Activated CD8-positive, alpha-beta T cell treated with anti-CD3 and anti-CD28 coated beads for 36 hours (primary cell): ENCODE data around the gene DZANK1. TPM values are rescaled to one million over a fixed set of nuclear protein-coding genes. Genes with fewer than 3 reads are reported as not detected.
"Not testable (repeated sequence)": the region's sequence is repeated elsewhere in the genome, so short reads cannot be mapped to it uniquely, and the experiment has no call there.

Experiments used
- ATAC-seq: fragments of 200-7000 bp; cut with Tn5 transposase; one replicate; pipeline ENCODE4 v1.10.0; 2021; ENCODE audit warnings: mild to moderate bottlenecking, moderate library complexity
- CTCF ChIA-PET: fragments of 350-600 bp; sonication (Branson Sonifier 250); formaldehyde crosslinking; loops from one replicate; lab custom pipeline; 2021; ENCODE audit warnings: antibody characterized with exemption; lab: Charles Lee
- POLR2A ChIA-PET: fragments of 350-600 bp; sonication (Branson Sonifier 250); formaldehyde crosslinking; loops from one replicate; lab custom pipeline; 2021; ENCODE audit warnings: antibody characterized with exemption; lab: Charles Lee
- DNase-seq: peaks from one replicate; pipeline ENCODE4 v3.0.0-alpha.2; 2020
- H3K27ac Mint-ChIP-seq: one replicate; pipeline ENCODE4 v1.8.0; 2021; ENCODE audit warnings: mild to moderate bottlenecking, mixed read lengths
- H3K27me3 Mint-ChIP-seq: one replicate; pipeline ENCODE4 v1.8.0; 2021; ENCODE audit warnings: mixed read lengths
- H3K36me3 Mint-ChIP-seq: one replicate; pipeline ENCODE4 v1.8.0; 2021; ENCODE audit warnings: low read depth, mixed read lengths
- H3K4me1 Mint-ChIP-seq: one replicate; pipeline ENCODE4 v1.8.0; 2021; ENCODE audit warnings: low read depth, mixed read lengths
- H3K4me3 Mint-ChIP-seq: one replicate; pipeline ENCODE4 v1.8.0; 2021; ENCODE audit warnings: mild to moderate bottlenecking, moderate library complexity, mixed read lengths
- H3K9me3 Mint-ChIP-seq: one replicate; pipeline ENCODE4 v1.8.0; 2021; ENCODE audit warnings: mixed read lengths
- intact Hi-C: fragments of 100-400 bp; cut with micrococcal nuclease; formaldehyde crosslinking; loops from one replicate; pipeline ENCODE4 v1.10.0; 2022
- total RNA-seq, 2 experiments: library from RNA; stranded (reverse); gene quantifications; one replicate each; pipeline ENCODE4 v1.2.3, GENCODE V29; 2021
- TF ChIP-seq, protein P1 (sequence below): fragments of 200-600 bp; IDR thresholded peaks from one replicate; pipeline ENCODE4 v1.8.0; 2022; ENCODE audit warnings: antibody characterized with exemption, mild to moderate bottlenecking

DZANK1 gene
- total RNA-seq, 2 experiments from 2014 or later, result 1.4 to 1.8 TPM

- no peak for ATAC-seq
- POLR2A ChIA-PET, result no interaction called here
Observed at GRCh38 chr20:18377896-18378481, 88.8 kb downstream of the DZANK1 start.

DNA sequence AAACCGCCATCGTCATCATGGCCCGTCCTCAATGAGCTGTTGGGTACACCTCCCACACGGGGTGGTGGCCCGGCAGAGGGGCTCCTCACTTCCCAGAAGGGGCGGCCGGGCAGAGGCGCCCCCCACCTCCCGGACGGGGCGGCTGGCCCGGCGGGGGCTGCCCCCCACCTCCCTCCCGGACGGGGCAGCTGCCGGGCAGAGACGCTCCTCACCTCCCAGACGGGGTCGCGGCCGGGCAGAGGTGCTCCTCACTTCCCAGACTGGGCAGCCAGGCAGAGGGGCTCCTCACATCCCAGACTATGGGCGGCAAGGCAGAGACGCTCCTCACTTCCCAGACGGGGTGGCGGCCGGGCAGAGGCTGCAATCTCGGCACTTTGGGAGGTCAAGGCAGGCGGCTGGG is 91.3 kb downstream of the DZANK1 start:
- H3K4me3 Mint-ChIP-seq, CTCF ChIA-PET: not testable (repeated sequence)

More at GRCh38 chr20:18377896-18378481, 88.8 kb downstream of the DZANK1 start:
- no peak overlapping the region for H3K4me3 Mint-ChIP-seq
- no peaks in the 10 kb centered on the region for H3K9me3 Mint-ChIP-seq
- intact Hi-C loops, result no loop called here
- no peaks in the 10 kb centered on the region for H3K36me3 Mint-ChIP-seq
- no peak for DNase-seq
- no peaks in the 10 kb centered on the region for H3K4me1 Mint-ChIP-seq
- TF ChIP-seq, protein P1, sequence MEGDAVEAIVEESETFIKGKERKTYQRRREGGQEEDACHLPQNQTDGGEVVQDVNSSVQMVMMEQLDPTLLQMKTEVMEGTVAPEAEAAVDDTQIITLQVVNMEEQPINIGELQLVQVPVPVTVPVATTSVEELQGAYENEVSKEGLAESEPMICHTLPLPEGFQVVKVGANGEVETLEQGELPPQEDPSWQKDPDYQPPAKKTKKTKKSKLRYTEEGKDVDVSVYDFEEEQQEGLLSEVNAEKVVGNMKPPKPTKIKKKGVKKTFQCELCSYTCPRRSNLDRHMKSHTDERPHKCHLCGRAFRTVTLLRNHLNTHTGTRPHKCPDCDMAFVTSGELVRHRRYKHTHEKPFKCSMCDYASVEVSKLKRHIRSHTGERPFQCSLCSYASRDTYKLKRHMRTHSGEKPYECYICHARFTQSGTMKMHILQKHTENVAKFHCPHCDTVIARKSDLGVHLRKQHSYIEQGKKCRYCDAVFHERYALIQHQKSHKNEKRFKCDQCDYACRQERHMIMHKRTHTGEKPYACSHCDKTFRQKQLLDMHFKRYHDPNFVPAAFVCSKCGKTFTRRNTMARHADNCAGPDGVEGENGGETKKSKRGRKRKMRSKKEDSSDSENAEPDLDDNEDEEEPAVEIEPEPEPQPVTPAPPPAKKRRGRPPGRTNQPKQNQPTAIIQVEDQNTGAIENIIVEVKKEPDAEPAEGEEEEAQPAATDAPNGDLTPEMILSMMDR, result no peak
- CTCF ChIA-PET, result no interaction called here
- H3K27me3 Mint-ChIP-seq, result no peaks in the 10 kb centered on the region
- H3K27ac Mint-ChIP-seq, result no peak overlapping the region

DNA sequence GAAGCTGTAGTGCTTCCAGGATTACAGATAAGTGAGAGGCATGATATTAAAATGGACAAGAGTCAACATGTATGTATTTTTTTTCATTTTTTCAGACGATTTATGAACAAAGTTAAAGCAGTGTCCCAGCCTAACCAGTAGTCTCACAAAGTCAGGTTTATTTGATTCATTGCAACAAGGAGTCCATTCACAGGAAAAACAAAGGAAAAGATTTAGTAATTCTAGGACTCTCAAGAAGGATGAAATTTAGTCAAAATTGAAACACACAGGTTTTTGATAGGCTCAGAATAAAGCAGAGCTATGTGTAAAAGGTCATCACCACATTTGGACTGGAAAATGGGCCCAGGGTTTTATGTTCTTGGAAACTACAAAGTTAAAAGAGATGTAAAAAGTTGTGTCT is 94.5 kb downstream of the DZANK1 start:
- no peaks in the 10 kb centered on the region for H3K36me3 Mint-ChIP-seq
- TF ChIP-seq, protein P1, result no peak
- H3K4me3 Mint-ChIP-seq, result no peak overlapping the region
- no peaks in the 10 kb centered on the region for H3K4me1 Mint-ChIP-seq
- ChIA-PET CTCF (interaction anchor here (1.1 kb wide), 1 partner anchor 16 kb away, joined by 4 read pairs; no protein-coding TSS in a partner anchor), POLR2A (no interaction called here)
- peaks cover 5% of the 10 kb centered on the region for H3K27me3 Mint-ChIP-seq
- intact Hi-C loops, result no loop called here
- H3K27ac Mint-ChIP-seq, result no peak overlapping the region
- DNase-seq (no peak), ATAC-seq (no peak)
- no peaks in the 10 kb centered on the region for H3K9me3 Mint-ChIP-seq

More for the DNA sequence above, 91.3 kb downstream of the DZANK1 start:
- intact Hi-C loops, H3K27ac Mint-ChIP-seq, DNase-seq, H3K27me3 Mint-ChIP-seq, ATAC-seq, H3K36me3 Mint-ChIP-seq, POLR2A ChIA-PET, H3K9me3 Mint-ChIP-seq, H3K4me1 Mint-ChIP-seq: not testable (repeated sequence)

DNA sequence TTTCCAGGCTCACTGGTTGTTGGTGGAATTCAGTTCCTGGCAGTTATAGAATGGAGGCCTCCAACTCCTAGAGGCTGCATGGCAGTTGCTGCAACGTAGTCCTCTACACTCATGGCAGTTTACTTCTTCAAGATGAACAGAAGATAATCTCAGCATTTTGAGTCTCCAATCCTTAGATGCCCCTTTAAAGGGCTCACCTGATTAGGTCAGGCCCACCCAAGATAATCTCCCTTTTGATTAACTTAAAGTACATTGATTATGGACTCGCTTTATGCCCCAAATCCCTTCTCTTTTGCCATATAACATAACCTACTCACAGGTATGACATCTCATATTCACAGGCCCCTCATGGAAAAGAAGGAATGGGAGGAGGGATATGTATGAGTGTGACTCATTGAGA is 102.1 kb downstream of the DZANK1 start:
- H3K36me3 Mint-ChIP-seq, result no peaks in the 10 kb centered on the region
- no peaks in the 10 kb centered on the region for H3K27me3 Mint-ChIP-seq
- H3K4me3 Mint-ChIP-seq, result no peak overlapping the region
- ATAC-seq, result no peak
- no peaks in the 10 kb centered on the region for H3K4me1 Mint-ChIP-seq
- no peak for DNase-seq
- intact Hi-C loops, result no loop called here
- ChIA-PET CTCF (no interaction called here), POLR2A (no interaction called here)
- no peak overlapping the region for H3K27ac Mint-ChIP-seq
- TF ChIP-seq, protein P1, result no peak
- H3K9me3 Mint-ChIP-seq, result no peaks in the 10 kb centered on the region

DNA sequence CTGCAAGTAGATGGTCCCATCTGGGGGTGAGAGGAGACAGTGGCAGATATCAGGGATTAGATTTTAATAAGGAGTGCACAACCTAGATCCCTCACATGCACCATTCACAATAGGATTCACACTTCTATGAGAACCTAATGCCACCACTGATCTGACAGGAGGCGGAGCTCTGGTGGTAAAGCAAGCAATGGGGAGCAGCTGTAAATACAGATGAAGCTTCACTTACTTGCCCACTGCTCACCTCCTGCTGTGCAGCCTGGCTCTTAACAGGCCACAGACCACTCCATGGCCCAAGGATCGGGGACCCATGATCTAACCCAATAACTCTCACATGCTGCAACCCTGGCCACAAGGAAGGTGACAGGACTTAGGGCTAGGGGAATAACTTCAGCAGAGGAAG is 103.1 kb downstream of the DZANK1 start:
- ChIA-PET CTCF (interaction anchor here (0.6 kb wide), 1 partner anchor 681 kb away, joined by 3 read pairs; the partner anchor contains the start of gene RRBP1), POLR2A (no interaction called here)
- no peak overlapping the region for H3K4me3 Mint-ChIP-seq
- TF ChIP-seq, protein P1, result no peak
- no peak for ATAC-seq
- no peak for DNase-seq
- H3K27ac Mint-ChIP-seq, result no peak overlapping the region
- no peaks in the 10 kb centered on the region for H3K9me3 Mint-ChIP-seq
- intact Hi-C loops, result no loop called here
- H3K36me3 Mint-ChIP-seq, result no peaks in the 10 kb centered on the region
- H3K27me3 Mint-ChIP-seq, result no peaks in the 10 kb centered on the region
- no peaks in the 10 kb centered on the region for H3K4me1 Mint-ChIP-seq
